Osteocyte (in vitro differentiated cells): ENCODE data around the gene GREM1. TPM values are rescaled to one million over a fixed set of nuclear protein-coding genes. Genes with fewer than 3 reads are reported as not detected.
A peak's percentile ranks its signal among the peaks of the same experiment; 100 is the strongest.

ENCODE experiments used
- DNase-seq: peaks from one replicate; pipeline ENCODE4 v3.0.0; 2021; ENCODE audit warnings: mixed read lengths; ENCODE audit not compliant: unreplicated experiment; ENCODE audit errors: extremely low spot score
- H3K27ac Mint-ChIP-seq: one replicate; pipeline ENCODE4 v1.8.0; 2021; ENCODE audit warnings: mild to moderate bottlenecking, mixed read lengths; ENCODE audit not compliant: unreplicated experiment
- H3K27me3 Mint-ChIP-seq: one replicate; pipeline ENCODE4 v1.8.0; 2021; ENCODE audit warnings: mixed read lengths; ENCODE audit not compliant: unreplicated experiment
- H3K36me3 Mint-ChIP-seq: one replicate; pipeline ENCODE4 v1.8.0; 2021; ENCODE audit warnings: mixed read lengths; ENCODE audit not compliant: unreplicated experiment
- H3K4me1 Mint-ChIP-seq: one replicate; pipeline ENCODE4 v1.8.0; 2021; ENCODE audit warnings: mixed read lengths; ENCODE audit not compliant: unreplicated experiment
- H3K4me3 Mint-ChIP-seq: one replicate; pipeline ENCODE4 v1.8.0; 2021; ENCODE audit warnings: mild to moderate bottlenecking, moderate library complexity, mixed read lengths; ENCODE audit not compliant: unreplicated experiment
- H3K9me3 Mint-ChIP-seq: one replicate; pipeline ENCODE4 v1.8.0; 2021; ENCODE audit warnings: mixed read lengths; ENCODE audit not compliant: unreplicated experiment
- total RNA-seq: library from RNA; stranded (reverse); gene quantifications from 2 replicates; pipeline ENCODE4 v1.2.1, GENCODE V29; 2021
- TF ChIP-seq, protein P1 (sequence below): fragments of 200-600 bp; sonication (generic); IDR thresholded peaks from 2 replicates; pipeline ENCODE4 v1.5.0; 2021; ENCODE audit warnings: antibody characterized with exemption, mild to moderate bottlenecking, moderate library complexity

GREM1 gene
- total RNA-seq, 1 donor from 2014 or later, result 252 TPM

- Mint-ChIP-seq H3K9me3 (no peaks in the 10 kb centered on the region), H3K27me3 (no peaks in the 10 kb centered on the region), H3K4me1 (peaks cover 26% of the 10 kb centered on the region), H3K4me3 (no peak overlapping the region), H3K27ac (no peak overlapping the region), H3K36me3 (peaks cover 2% of the 10 kb centered on the region)
- no peak for DNase-seq
- TF ChIP-seq, protein P1, sequence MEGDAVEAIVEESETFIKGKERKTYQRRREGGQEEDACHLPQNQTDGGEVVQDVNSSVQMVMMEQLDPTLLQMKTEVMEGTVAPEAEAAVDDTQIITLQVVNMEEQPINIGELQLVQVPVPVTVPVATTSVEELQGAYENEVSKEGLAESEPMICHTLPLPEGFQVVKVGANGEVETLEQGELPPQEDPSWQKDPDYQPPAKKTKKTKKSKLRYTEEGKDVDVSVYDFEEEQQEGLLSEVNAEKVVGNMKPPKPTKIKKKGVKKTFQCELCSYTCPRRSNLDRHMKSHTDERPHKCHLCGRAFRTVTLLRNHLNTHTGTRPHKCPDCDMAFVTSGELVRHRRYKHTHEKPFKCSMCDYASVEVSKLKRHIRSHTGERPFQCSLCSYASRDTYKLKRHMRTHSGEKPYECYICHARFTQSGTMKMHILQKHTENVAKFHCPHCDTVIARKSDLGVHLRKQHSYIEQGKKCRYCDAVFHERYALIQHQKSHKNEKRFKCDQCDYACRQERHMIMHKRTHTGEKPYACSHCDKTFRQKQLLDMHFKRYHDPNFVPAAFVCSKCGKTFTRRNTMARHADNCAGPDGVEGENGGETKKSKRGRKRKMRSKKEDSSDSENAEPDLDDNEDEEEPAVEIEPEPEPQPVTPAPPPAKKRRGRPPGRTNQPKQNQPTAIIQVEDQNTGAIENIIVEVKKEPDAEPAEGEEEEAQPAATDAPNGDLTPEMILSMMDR, result no peak
Measured at GRCh38 chr15:32787949-32788348, 70.1 kb downstream of the GREM1 start.

DNA sequence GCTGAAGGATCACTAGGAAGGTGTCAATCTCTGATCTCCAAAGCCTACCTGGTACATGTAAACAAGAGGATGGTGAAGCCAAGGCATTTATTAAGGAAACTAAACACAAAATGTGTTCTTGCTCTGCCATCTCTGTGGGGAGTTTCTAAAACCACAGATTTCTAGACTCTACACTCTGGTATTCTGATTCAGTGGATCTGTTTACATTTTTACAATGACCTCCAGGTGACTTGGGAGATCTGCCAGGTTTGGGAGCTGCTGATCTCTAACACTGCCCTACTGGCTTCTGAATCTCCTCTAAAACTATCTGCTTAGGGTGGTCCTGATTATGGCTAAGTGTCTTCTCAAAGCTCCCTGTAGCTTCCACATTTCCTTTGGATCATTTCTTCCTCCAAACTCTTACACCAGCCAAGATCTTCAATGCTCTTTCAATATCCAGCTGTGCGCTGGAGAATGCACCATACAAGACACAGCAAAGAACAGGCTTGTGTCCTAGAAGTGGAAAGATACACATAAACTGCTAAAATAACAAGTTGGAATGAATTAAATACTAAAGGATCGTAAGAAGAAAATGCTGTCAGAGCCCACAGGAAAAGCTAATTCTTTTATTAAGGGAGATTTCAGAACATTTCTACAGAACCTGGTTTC, 72.7 kb downstream of the GREM1 start:
- no peak overlapping the region for H3K4me3 Mint-ChIP-seq
- no peaks in the 10 kb centered on the region for H3K27me3 Mint-ChIP-seq
- H3K9me3 Mint-ChIP-seq, result no peaks in the 10 kb centered on the region
- peaks cover 2% of the 10 kb centered on the region for H3K36me3 Mint-ChIP-seq
- peak overlapping the region; percentile 51 for H3K27ac Mint-ChIP-seq
- TF ChIP-seq, protein P1, result no peak
- H3K4me1 Mint-ChIP-seq, result peaks cover 26% of the 10 kb centered on the region
- no peak for DNase-seq

DNA sequence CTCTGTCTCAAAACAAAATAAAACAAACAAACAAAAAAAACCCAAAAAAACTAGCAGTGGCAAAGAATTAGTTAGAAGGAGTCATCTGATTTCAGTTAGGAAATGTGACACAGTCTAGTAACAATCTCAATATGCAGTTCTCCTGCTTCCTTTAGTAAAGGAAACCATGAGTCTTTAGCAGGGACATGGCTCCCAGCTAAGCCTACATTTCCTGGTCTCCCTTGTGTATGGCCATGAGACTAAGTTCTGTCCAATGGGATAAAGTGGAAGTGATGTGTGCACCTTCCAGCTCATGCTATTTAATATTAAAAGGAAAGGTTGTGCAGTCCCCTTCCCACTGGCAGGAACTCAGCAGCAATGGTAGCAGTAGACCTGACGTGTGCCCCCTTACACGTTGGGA, 74.6 kb downstream of the GREM1 start:
- Mint-ChIP-seq H3K4me1 (peaks cover 18% of the 10 kb centered on the region), H3K27ac (no peak overlapping the region), H3K27me3 (no peaks in the 10 kb centered on the region), H3K4me3 (no peak overlapping the region), H3K9me3 (no peaks in the 10 kb centered on the region), H3K36me3 (no peaks in the 10 kb centered on the region)
- no peak for DNase-seq
- TF ChIP-seq, protein P1, result no peak

Other genes with a start within 250 kb of the GREM1 start
- 7.9 and 9.2 TPM in 2 replicates for gene GOLGA8N, start 124.5 kb upstream of the GREM1 start, total RNA-seq
- gene ARHGAP11A, start 102.5 kb upstream of the GREM1 start, total RNA-seq, result 15.5 and 17.6 TPM in 2 replicates
- gene SCG5, start 76.3 kb upstream of the GREM1 start, total RNA-seq, result 0.52 and 0.54 TPM in 2 replicates